HS-5 (cell line): ENCODE results near the gene ZFYVE21.
"Not testable (repeated sequence)": the region's sequence is repeated elsewhere in the genome, so short reads cannot be mapped to it uniquely, and the experiment has no call there.

Source experiments
- DNase-seq: peaks from one replicate; pipeline ENCODE4 v3.0.0-alpha.2; 2012; ENCODE audit warnings: low read depth

Gene ZFYVE21

GRCh38 chr14:103763730-103764488 lies 48.3 kb downstream of the ZFYVE21 start:
- no peak for DNase-seq

GRCh38 chr14:103765526-103765925 lies 49.9 kb downstream of the ZFYVE21 start:
- no peak for DNase-seq

GRCh38 chr14:103767336-103767894 lies 51.8 kb downstream of the ZFYVE21 start:
- DNase-seq, result no peak

GRCh38 chr14:103770500-103770899 lies 54.9 kb downstream of the ZFYVE21 start:
- DNase-seq, result no peak

- DNase-seq, result no peak
These were observed 55.3 kb downstream of the ZFYVE21 start for GRCh38 chr14:103770902-103771301.

GRCh38 chr14:103772078-103772712 lies 56.6 kb downstream of the ZFYVE21 start:
- no peak for DNase-seq

GRCh38 chr14:103773521-103773920 lies 57.9 kb downstream of the ZFYVE21 start:
- DNase-seq, result no peak

GRCh38 chr14:103775506-103775905 lies 59.9 kb downstream of the ZFYVE21 start:
- DNase-seq, result no peak

- not testable (repeated sequence) for DNase-seq
These were observed 60.7 kb downstream of the ZFYVE21 start for GRCh38 chr14:103776319-103776718.

GRCh38 chr14:103782376-103782775 lies 66.8 kb downstream of the ZFYVE21 start:
- no peak for DNase-seq
